HG03558 (cell line): ENCODE measurements around the gene LTBP1.
"Not testable (repeated sequence)": the region's sequence is repeated elsewhere in the genome, so short reads cannot be mapped to it uniquely, and the experiment has no call there.

ENCODE experiments used
- ATAC-seq: cut with Tn5 transposase; IDR thresholded peaks from one replicate; pipeline ENCODE4 v1.9.1; 2021; ENCODE audit warnings: moderate number of reproducible peaks; ENCODE audit not compliant: unreplicated experiment; ENCODE audit errors: extremely low read depth

The LTBP1 gene

GRCh38 chr2:32958821-32959220, 12.1 kb downstream of the LTBP1 start:
- ATAC-seq = no peak

- no peak for ATAC-seq
These were observed 13.5 kb downstream of the LTBP1 start for GRCh38 chr2:32960238-32960637.

DNA sequence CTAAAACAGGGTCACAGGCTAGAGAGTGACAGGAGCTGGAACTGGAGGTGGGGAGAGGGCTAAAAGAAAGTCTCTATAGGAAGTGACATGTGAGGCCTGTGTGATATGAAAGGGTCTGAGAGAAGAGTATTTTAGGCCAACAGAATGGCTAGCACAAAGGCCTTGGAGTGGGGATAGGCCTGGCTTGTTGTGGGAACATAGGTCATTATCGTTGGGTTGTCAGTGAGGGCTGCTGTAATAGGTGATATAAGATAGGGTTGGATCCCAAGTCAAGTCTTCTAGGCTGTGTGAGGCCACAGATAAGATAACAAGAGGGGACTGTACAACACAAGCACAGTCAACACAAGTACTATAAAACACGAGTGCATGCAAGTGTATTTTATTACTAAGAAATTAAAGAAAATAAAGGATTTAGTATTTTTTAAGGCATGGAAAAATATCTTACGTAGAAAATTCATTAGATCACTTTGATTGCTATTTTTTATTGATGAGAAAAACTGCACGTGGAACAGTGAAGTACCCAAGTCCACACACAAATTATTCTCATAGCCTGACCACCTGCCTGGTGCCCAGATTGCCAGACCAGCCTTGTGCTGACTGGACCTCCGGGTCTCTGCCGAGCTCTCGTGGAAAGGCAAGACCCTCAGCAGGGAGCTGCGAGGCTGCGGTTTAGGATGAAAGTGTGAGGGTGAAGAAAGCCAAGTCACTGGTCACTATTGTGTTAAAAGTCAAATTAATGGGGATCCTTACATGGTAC, 14.1 kb downstream of the LTBP1 start:
- no peak for ATAC-seq

GRCh38 chr2:32962690-32963089, 15.9 kb downstream of the LTBP1 start:
- ATAC-seq = no peak

DNA sequence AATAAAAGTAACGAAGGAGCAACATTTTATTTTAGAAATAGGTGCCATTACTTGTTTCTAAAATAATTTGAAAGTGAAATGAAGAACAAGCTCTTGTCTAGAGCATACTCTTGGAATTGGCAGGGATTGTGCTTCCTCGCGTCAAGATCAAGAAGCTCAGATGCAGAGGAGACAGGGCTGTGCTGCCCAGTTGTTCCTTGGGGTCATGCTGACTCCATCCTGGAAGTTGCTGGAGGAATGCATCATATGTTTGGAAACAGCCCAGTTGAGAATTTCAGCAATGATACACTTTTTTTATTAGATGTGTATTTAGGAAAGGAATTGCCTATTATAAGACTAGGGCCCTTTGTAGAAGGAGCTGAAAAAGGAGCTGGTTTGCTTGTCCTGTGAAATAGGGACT, 17.2 kb downstream of the LTBP1 start:
- no peak for ATAC-seq

- no peak for ATAC-seq
These were observed 18.9 kb downstream of the LTBP1 start for GRCh38 chr2:32965523-32966171.

DNA sequence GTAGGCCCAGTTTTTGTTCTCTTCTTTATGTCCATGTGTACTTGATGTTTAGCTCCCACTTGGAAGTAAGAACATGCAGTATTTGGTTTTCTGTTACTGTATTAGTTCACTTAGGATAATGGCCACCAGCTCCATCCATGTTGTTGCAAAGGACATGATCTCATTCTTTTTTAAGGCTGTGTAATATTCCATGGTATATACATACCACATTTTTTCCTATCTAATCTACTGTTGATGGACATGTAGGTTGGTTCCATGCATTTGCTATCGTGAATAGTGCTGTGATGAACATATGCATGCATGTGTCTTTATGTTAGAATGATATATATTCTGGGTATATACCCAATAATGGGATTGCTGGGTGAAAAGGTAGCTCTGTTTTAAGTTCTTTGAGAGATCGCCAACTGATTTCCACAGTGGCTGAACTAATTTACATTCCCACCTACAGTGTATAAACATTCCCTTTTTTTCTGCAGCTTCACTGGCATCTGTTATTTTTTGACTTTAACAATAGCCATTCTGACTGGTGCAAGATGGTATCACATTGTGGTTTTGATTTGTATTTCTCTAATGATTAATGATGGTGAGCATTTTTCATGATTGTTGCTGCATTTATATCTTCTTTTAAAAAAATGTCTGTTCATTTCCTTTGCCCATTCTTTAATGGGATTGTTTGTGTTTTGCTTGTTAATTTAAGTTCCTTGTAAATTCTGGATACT, 22.9 kb downstream of the LTBP1 start:
- ATAC-seq = no peak

GRCh38 chr2:32973772-32974171, 27.0 kb downstream of the LTBP1 start:
- not testable (repeated sequence) for ATAC-seq

GRCh38 chr2:32976409-32977063, 29.8 kb downstream of the LTBP1 start:
- no peak for ATAC-seq

- ATAC-seq = no peak
These were observed 30.5 kb downstream of the LTBP1 start for GRCh38 chr2:32977228-32977758.

GRCh38 chr2:32981612-32982011, 34.9 kb downstream of the LTBP1 start:
- ATAC-seq = no peak

DNA sequence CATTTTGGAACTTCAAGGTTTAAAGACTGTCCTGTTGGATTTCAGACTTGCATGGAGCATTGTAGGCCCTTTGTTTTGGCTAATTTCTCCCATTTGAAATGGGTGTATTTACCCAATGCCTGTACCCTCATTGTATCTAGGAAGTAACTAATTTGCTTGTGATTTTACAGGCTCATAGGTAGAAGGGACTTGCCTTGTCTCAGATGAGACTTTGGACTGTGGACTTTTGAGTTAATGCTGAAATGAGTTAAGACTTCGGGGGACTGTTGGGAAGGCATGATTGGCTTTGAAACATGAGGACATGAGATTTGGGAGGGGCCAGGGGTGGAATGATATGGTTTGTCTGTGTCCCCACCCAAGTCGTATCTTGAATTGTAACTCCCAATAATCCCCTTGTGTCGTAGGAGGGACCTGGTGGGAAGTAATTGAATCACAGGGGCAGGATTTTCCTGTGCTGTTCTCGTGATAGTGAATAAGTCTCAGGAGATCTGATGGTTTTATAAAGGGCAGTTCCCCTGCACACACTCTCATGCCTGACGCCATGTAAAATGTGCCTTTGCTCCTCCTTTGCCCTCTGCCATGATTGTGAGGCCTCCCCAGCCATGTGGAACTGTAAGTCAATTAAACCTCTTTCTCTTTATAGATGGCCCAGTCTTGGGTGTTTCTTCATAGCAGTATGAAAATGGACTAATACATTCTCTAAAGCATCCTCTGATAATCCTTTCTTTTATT, 36.6 kb downstream of the LTBP1 start:
- ATAC-seq = not testable (repeated sequence)

GRCh38 chr2:32986480-32986879, 39.7 kb downstream of the LTBP1 start:
- no peak for ATAC-seq

DNA sequence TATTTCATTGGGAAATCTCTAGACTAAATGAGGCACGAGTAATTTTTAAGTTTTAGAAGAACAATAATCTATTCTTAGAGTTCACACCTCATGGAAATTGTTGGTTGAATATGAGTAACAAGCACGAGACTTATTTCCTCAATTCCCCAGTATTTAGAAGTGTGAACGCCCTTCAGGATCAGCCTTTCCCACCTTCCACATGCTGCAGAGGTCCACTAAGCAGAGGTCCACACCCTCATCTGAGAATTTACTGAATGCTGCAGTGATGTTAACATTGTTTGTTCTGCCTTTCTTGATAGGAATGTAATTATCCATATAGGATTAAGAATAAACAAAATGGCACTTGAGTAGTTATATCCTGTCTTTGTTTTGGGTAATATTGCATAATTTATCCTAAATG, 41.8 kb downstream of the LTBP1 start:
- ATAC-seq = no peak

GRCh38 chr2:32990556-32990955, 43.8 kb downstream of the LTBP1 start:
- ATAC-seq = no peak

- ATAC-seq = no peak
These were observed 44.5 kb downstream of the LTBP1 start for GRCh38 chr2:32991091-32991845.

- no peak for ATAC-seq
These were observed 46.3 kb downstream of the LTBP1 start for GRCh38 chr2:32993005-32993539.

GRCh38 chr2:32997705-32998104, 51.0 kb downstream of the LTBP1 start:
- no peak for ATAC-seq

DNA sequence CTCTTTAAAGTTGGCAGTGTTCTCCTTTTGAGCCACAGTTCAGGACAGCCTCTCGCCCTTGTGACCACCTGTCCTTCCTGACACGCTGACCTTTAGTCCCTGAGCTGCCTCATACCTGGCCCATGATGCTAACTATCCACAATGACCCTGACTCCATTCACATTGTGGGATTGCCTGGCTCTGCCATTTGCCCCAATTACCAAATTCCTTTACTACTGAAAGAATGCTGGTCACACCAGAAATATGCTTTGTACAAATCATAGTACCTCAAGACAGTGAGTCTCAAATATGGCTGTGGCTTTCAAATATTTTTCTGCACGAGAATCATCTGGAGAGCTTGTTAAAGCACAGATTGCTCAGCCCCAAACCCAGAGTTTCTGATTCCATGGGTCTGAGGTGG, 54.2 kb downstream of the LTBP1 start:
- ATAC-seq = no peak
